Activated naive CD4-positive, alpha-beta T cell treated with anti-CD3 and anti-CD28 coated beads, Interleukin-2, amount 50 U/mL, for 24 hours (primary cell): ENCODE results near the gene PHF13.
"Not testable (repeated sequence)": the region's sequence is repeated elsewhere in the genome, so short reads cannot be mapped to it uniquely, and the experiment has no call there.

ENCODE experiments used
- H3K27ac Mint-ChIP-seq: one replicate; pipeline ENCODE4 v1.8.0; 2021; ENCODE audit warnings: mild to moderate bottlenecking, mixed read lengths
- H3K27me3 Mint-ChIP-seq: one replicate; pipeline ENCODE4 v1.8.0; 2021; ENCODE audit warnings: mixed read lengths
- H3K36me3 Mint-ChIP-seq: one replicate; pipeline ENCODE4 v1.8.0; 2021; ENCODE audit warnings: mixed read lengths
- H3K4me1 Mint-ChIP-seq: one replicate; pipeline ENCODE4 v1.8.0; 2021; ENCODE audit warnings: mixed read lengths
- H3K4me3 Mint-ChIP-seq: one replicate; pipeline ENCODE4 v1.8.0; 2021; ENCODE audit warnings: mild to moderate bottlenecking, mixed read lengths
- H3K9me3 Mint-ChIP-seq: one replicate; pipeline ENCODE4 v1.8.0; 2021; ENCODE audit warnings: mixed read lengths

Gene PHF13

DNA sequence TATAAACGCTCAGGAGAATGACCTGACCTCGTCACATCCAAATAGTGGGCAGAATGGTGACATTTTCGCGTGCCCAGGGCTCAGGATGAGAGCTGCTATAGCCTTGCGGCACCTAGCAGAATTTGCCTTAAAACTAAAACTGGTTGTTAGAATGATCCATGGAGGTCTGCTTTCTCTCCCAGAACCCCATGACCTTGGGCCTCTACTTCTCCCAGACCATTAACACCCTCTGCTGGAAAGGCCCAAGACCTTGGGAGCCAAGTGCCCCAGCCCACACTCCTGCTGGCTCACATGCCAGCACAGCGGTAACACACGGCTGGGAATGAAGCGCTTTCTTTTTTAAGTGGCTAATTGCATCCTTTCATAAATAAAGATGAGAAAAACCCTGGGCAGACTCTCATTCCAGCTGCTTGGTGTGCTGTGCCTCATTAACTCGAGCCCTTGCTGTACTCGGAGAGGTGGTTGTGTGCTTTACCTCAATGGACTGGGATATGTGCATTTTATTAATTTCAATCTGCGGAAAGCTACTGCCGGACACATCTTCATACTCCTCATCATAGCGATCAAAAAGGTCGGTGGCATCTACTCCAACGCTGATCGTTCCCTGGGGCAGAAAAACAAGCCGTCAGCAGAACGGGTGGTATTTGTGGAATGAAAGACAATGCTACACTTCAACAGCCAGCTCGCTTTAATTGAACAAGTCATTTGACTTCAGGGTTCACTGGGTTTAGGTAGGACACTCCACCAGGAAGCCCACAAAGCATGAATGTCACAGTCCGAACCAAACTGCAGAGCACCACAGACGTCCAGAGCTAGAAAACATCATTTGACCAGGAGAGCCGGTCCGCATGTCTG, 40.1 kb downstream of the PHF13 start:
- H3K9me3 Mint-ChIP-seq = no peaks in the 10 kb centered on the region
- no peak overlapping the region for H3K27ac Mint-ChIP-seq
- H3K27me3 Mint-ChIP-seq = no peaks in the 10 kb centered on the region
- H3K4me1 Mint-ChIP-seq = peaks cover 8% of the 10 kb centered on the region
- no peak overlapping the region for H3K4me3 Mint-ChIP-seq
- peaks cover 3% of the 10 kb centered on the region for H3K36me3 Mint-ChIP-seq

DNA sequence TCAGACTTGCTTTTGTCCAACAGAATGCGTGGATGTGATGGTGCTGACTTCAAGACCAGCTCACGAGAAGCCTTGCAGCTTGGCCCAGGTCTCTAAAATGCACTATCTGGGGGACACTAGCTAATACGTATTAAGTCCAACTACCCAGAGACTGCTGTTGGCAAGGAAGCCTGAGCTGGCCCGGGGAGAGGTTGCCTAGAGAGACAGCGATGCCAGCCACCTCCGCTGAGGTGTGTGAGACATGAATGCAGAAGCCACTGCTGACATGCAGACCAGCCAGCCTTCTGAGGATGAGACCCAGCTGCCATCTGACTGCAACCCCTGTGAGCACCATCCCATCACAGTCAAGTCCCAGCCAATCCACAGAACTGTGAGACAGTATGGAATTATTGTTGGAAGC, 43.6 kb downstream of the PHF13 start:
- no peaks in the 10 kb centered on the region for H3K9me3 Mint-ChIP-seq
- H3K27ac Mint-ChIP-seq = no peak overlapping the region
- H3K4me3 Mint-ChIP-seq = no peak overlapping the region
- no peaks in the 10 kb centered on the region for H3K27me3 Mint-ChIP-seq
- H3K4me1 Mint-ChIP-seq = peaks cover 17% of the 10 kb centered on the region
- peaks cover 3% of the 10 kb centered on the region for H3K36me3 Mint-ChIP-seq

DNA sequence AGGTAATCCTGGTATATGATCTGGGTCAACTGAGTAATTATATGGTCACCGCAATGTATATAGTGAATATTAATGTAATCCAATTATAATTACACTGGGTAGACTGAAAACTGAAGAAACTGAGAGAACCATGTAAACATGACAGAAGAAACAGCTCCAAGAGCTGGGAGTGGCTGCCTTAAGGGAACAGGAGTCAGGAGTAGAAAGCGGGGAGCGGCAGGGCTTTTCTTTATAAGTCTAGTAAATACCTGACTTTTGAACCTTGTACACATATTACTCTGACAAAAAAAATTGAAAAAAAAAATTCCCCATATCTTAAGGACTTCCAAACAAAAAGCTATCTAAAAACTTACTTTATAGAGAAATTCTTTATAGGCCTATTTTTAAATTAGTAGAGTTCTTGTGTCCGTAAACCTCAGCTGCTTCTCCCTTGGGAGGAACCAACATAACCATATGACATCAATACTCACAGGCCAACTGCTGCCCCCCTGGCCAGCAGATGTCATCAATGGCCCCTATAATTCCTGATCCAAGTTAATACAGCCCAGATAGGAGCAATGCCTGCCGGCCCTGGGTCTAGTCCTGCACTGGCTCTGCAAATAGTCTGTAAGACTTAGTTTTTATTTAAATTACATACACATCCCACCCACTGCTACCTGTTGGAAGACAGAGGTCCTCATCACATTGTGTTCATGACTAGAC, 45.0 kb downstream of the PHF13 start:
- Mint-ChIP-seq H3K27ac (no peak overlapping the region), H3K4me3 (no peak overlapping the region), H3K9me3 (no peaks in the 10 kb centered on the region), H3K4me1 (peaks cover 17% of the 10 kb centered on the region), H3K27me3 (no peaks in the 10 kb centered on the region), H3K36me3 (peaks cover 5% of the 10 kb centered on the region)

DNA sequence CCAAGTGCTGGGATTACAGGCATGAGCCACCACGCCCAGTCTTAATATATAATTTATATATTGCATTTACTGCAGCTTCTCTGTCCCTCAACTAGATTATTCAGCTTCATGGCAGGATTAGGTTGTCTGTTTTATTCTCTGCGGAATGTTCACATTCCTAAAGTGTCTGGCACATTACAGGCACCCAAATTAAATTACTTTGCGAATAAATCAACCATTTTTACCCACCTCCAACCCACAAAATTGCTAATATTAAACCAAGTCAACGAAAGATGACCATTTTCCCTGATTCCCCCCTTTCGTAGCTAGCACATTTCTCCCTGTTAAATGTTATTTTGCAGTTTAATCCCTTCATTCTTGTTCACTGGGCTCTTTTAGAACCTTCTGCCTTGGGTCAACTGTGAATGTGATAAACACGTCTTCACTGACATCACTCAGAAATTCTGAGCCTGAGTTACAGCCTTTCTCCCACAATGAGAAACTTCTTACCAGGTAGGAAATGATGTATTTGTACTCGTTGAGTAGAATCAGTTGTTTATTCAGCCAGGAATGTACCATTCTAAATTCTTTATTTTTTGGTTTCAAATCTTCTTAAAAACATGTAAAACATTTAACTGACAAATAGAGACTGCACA, 47.0 kb downstream of the PHF13 start:
- no peak overlapping the region for H3K4me3 Mint-ChIP-seq
- peaks cover 5% of the 10 kb centered on the region for H3K36me3 Mint-ChIP-seq
- H3K27ac Mint-ChIP-seq = no peak overlapping the region
- H3K27me3 Mint-ChIP-seq = no peaks in the 10 kb centered on the region
- H3K4me1 Mint-ChIP-seq = peaks cover 17% of the 10 kb centered on the region
- no peaks in the 10 kb centered on the region for H3K9me3 Mint-ChIP-seq

DNA sequence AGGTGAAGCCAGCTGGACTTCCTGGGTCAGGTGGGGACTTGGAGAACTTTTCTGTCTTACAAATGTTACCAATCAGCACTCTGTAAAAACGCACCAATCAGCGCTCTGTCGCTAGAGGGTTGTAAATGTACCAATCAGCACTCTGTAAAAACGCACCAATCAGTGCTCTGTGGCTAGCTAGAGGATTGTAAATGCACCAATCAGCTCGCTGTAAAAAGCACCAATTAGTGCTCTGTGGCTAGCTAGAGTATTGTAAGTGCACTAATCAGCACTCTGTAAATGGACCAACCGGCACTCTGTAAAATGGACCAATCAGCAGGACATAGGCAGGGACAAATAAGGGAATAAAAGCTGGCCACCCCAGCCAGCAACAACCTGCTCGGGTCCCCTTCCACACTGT, 48.9 kb downstream of the PHF13 start:
- not testable (repeated sequence) for H3K4me3 Mint-ChIP-seq, H3K9me3 Mint-ChIP-seq, H3K36me3 Mint-ChIP-seq, H3K27ac Mint-ChIP-seq, H3K27me3 Mint-ChIP-seq
- peaks cover 17% of the 10 kb centered on the region for H3K4me1 Mint-ChIP-seq

DNA sequence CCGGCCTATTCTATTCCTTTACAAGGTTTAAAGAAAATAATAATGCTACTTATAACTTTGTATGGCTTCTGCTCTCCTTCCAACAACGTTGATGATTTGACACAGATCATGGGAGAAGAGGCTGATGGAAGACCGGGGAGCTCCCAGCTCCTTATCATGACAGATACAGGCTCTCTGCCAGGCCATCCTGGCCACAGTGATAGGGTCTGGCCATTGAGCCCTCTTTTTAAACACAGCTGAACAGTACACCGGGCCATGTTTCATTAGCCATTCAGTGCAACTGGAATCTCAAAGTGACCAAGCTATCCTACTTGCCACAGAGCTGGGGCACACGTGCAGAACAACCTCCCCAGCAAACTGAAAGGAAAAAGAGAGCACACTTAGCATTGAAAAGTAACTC, 53.2 kb downstream of the PHF13 start:
- Mint-ChIP-seq H3K27ac (no peak overlapping the region), H3K27me3 (no peaks in the 10 kb centered on the region), H3K36me3 (peaks cover 9% of the 10 kb centered on the region), H3K4me1 (no peaks in the 10 kb centered on the region), H3K4me3 (no peak overlapping the region), H3K9me3 (no peaks in the 10 kb centered on the region)

DNA sequence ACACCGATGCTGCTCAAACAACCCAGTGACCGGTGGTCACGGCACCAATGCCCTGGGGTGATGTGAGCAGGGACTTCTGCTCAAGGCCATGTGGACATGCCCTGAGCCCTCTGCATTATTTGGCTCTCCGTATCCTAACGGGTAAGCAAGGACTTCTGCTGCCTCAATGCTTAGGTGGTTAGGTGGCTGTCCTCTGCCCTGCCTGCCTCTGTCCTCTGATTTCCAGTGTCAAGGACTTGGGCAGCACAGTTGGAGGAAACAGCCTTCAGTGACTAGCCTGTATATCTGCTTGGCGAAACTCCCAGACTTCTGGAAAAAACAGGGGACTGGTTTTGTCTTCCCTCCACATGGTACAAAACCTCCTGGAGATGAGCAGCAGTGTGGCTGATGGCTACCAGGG, 53.6 kb downstream of the PHF13 start:
- Mint-ChIP-seq H3K27me3 (no peaks in the 10 kb centered on the region), H3K36me3 (peaks cover 10% of the 10 kb centered on the region), H3K9me3 (no peaks in the 10 kb centered on the region), H3K27ac (no peak overlapping the region), H3K4me1 (no peaks in the 10 kb centered on the region), H3K4me3 (no peak overlapping the region)

DNA sequence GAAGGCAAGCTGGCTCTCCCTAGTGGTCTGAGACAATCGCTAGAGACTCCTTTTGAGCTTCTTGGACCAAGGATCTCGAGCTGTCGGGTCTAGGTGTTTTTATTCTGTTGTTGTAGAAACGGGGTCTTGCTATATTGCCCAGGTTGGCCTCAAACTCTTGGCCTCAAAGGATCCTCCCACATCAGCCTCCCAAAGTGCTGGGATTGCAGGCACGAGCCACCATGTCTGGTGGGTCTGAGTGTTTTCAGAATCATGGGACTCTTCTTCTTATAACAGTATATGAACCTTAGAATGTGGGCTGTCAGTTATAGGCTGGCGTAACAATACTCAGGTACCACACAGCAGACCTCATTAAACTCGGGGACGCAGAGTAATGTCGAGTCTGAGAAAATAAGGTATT, 55.0 kb downstream of the PHF13 start:
- Mint-ChIP-seq H3K4me3 (no peak overlapping the region), H3K9me3 (no peaks in the 10 kb centered on the region), H3K36me3 (peaks cover 8% of the 10 kb centered on the region), H3K27ac (no peak overlapping the region), H3K27me3 (no peaks in the 10 kb centered on the region), H3K4me1 (no peaks in the 10 kb centered on the region)

DNA sequence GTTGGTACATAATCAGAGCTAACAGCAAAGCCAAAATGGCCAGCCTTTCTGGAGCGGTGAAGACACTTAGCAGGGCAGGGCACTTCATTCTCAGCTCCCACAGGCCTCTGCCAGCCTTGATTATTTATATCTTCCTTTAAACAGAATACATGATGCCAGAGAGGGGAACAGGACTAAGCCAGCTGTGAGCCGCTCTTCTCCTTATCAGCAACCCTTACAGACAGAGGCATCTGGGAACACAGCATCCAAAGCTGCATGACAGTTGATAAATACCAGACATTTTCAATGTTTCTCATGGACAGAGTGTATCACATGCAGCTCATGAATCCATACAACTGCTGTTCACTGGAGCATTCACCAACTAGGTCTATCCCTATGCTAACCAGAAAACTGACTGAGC, 59.0 kb downstream of the PHF13 start:
- Mint-ChIP-seq H3K4me1 (no peaks in the 10 kb centered on the region), H3K9me3 (no peaks in the 10 kb centered on the region), H3K27me3 (no peaks in the 10 kb centered on the region), H3K27ac (no peak overlapping the region), H3K36me3 (peaks cover 10% of the 10 kb centered on the region), H3K4me3 (no peak overlapping the region)
